Gastrocnemius medialis (tissue), 4 donors: ENCODE data around the gene MED25.

ENCODE experiments used
- CTCF ChIP-seq, 5 experiments: fragments of 450-650 bp in 3 of 5; fragments of 200-600 bp in 2 of 5; sonication (generic) in 2 of 5; IDR thresholded peaks in 4 of 5; conservative IDR thresholded peaks in 1 of 5; 1 replicate in 4 of 5; 2 replicates in 1 of 5; pipeline ENCODE4 v1.5.1; 2016 to 2019; ENCODE audit warnings: antibody characterized with exemption in 5 of 5, mild to moderate bottlenecking in 3 of 5, moderate library complexity in 3 of 5
- POLR2A ChIP-seq, 2 donors: fragments of 450-650 bp; IDR thresholded peaks; one replicate each; pipeline ENCODE4 v1.6.1; 2017; ENCODE audit warnings: antibody characterized with exemption in 2 of 2, mild to moderate bottlenecking in 2 of 2, moderate library complexity in 2 of 2

- no peak for TF ChIP-seq CTCF (IDR thresholded peaks at IDR 0.05 in 4 of 5, conservative IDR thresholded peaks at IDR 0.05 in 1 of 5)
- TF ChIP-seq POLR2A (IDR thresholded peaks at IDR 0.05), result no peak
Observed at GRCh38 chr19:49805822-49806619, 12.1 kb upstream of the MED25 start.
